Measurements from ENCODE around the gene HOXA11.
A peak's percentile ranks its signal among the peaks of the same experiment; 100 is the strongest.

Gene HOXA11

DNA sequence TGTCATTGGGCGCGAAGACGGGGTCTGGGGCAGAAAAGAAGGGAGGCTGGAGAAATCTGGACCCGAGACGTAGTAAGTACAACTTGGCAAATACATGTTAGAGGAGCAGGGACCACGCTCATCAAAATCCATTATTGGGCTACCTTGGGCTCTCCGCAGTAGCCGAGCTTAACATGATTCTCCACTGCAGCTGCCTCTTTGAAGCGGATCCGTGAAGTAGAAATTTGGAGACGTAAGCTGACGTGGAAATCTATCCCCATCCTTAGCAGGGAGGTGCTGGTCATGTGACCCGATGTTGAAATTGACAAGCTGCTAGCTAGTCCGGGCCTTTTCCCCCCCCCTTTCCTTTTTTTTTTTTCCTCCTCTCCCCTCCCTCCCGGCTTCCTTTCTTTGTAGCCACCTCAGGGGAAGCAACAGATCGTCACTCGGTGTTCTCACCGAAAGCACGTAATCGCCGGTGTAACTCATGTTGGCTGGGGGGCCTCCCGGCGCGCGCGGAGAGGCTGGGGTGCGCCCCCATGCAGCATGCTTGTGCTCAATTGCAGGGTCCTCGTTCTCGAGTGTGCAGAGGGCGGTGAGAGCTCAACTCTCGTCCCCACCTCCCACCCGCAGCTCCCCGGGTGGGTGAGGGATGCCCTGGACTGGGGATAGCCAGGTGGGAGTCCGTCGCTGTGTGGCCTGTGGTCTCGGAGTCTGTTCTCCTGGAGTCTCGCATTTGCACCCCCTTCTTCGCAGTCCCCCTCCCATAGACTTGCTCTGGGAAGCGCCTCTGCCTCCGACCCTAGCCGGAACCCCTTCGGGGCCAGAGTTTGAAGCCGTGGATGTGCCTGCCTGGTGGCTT, at the start of gene HOXA11:
HOXA11 (minus strand) TSS at position 220 of the 841 bp plus-strand sequence; CDS start at position 132, 88 bp downstream.
- peak in 7 of 42 donors; percentile 3 to 24 (median 9) for DNase-seq
- intact Hi-C loops (cut with DNase I) = no loop called here

DNA sequence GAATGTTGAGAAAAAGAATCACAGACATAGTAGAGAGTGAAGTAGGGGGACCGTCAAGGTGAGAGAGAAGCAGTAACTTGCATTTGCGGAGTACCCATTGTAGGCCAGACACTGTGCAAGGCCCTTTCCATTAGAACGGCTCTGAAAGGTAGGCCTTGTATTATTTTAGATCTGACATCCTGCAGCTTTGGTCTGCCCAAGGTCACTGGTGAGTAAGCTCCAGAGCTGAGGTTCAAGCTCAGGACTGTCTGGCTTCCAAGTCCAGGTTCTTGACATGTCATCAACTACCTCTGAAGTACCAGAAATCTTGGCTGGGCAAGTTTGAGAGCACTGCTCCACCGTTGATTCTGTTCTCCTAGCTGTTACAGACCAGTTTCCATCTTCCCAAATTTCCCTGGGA, 44.4 kb upstream of the HOXA11 start:
- intact Hi-C loops (cut with DNase I) = no loop called here
- no peak for DNase-seq

DNA sequence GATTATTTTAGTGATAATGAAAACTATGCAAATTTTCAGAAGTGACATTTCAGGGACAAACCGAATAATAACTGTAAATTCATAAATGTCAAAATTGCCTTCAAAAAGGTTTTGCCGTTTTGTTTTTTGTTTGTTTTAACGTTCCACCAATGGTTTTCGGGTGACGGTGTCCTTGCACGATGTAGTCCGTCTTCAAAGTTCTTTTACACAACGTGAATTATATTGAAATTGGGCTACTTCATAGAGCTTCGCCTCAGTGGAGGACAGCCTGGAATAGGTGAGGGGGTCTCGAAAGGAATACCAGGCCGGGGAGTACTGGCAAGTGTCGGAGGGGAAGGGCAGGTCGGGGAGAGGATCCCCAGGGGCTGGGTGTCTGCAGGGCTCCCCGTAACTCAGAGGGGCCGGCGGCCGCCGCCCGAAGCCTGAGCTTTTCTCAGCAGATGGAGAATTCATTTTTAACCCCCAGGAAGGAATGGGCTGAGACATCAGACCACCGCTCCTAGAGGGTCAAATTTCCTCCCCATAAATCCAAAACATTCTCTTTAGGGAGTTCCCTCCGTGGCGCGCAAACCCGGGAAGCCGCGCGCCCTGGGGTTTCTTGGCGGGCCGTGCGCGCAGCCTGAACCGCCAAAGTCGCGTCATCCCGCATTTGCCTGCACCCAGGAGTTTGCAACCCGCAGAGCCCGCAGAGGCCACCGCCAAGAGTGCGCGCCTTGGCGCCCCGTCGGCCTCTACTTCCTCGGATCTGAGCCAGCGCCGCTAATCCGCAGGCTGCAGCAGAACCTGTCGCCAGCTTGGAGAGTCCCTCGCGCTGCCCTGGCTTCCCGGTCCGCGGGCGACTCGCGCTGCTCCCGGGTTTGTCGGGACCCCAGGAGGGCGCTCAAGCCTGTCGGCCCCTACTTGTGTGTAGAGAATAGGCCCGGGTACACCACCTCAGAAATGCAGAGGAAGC, 40.2 kb upstream of the HOXA11 start:
- intact Hi-C loops (cut with DNase I) = no loop called here
- DNase-seq = peak in 2 of 42 donors; percentile 12 to 35

DNA sequence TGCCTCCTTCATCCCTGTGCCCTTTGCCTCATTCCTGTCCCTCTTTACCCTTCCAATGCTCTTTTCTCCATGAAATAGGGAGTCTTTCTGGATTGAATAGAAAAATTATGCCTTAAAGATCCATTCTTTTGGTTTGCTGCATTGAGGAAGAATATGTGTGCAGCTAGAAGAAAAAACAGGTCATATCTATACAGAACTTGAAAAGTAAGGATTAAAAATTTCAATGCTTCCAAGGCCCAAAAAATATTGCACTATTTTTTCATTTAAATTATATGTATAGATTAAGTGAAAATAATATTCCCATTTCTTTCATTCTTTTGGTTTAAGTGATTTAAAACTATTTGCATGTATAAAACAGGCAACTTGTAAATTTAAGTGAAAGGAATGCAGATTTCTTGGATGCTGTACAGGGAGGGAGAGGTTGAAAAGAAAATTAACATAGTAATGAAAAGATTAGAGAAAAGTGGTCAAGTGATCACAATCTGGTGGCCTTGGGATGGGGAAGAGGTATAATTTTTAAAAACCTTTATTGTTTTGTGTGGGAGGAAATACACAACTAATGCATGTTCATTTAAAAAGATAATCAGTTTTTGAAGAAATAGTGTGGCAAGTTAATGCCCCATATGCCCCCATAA, 39.0 kb upstream of the HOXA11 start:
- intact Hi-C loops (cut with DNase I) = no loop called here
- no peak for DNase-seq

DNA sequence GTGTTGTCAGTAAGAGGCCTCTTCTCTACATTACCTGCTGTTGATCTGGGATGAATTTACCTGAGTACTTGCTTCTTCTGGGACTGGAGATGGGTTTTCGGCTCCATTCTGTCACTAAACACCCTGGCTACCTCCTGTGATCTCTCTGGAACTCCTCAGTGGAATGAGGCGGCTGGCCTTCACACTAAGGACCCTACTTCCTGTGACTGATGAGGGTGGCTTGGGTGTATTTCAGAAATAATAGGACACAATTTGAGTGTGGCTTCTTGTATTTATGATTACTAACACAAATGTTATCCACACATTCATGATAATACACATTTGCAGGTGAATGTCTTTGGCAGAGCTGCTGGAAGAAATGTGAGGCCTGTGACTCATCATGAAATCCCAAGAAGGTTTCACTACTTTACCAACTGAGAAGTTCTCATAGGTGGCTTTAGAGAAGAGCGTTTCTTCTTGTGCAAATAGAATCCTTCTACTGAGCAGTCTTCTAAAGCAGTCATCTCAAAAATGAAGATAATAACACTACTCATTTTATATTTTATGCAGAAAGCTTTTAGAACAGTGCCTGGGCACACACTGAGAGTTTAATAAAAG, 36.3 kb upstream of the HOXA11 start:
- peak in 1 of 42 donors; percentile 3 for DNase-seq
- intact Hi-C loops (cut with DNase I) = no loop called here

DNA sequence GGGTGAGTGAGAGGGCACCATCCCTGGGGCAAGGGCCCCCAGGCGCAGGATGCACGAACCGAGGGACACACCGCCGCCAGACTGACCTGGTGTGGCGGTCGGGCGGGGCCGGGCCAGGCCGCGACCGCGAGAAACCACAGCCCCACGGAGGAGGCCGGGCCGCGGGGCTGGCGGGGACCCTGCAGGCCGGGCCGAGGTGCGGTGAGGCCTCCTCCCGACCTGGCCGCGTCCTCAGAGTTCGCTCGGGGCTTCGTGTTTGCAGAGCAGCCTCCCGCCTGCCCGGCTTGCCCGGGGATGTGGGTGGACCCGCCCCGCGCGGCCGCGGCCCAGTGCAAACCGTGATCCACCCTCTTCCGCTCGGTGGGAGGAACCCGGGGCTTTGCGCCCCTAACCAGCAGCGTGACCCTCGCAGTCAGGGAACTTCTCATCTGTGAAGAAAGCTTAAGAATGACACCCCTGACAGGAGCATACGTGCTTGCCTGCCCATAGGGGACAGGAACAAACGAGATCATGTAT, 35.5 kb upstream of the HOXA11 start:
- DNase-seq = peak in 2 of 42 donors; percentile 0 to 37
- intact Hi-C loops (cut with DNase I) = no loop called here

DNA sequence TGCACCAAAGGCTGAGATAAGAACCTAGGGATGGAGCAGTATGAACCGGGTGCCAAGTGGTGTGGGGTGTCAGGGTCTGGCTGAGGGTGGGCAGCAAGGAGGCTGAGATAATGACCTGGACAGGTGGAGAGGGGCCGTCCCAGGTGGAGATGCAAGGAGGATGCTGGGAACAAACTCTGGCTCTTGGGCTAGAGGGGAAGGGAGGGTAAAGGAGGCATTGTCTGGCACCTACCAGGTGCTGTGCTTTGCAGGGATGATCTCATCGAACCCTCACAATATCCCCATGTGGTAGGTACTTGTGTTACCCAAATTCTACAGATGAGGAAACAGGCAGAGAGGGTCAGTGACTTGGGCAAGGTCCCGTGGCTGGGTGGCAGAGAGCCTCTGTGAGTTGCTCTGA, 34.8 kb upstream of the HOXA11 start:
- intact Hi-C loops (cut with DNase I) = no loop called here
- DNase-seq = no peak

DNA sequence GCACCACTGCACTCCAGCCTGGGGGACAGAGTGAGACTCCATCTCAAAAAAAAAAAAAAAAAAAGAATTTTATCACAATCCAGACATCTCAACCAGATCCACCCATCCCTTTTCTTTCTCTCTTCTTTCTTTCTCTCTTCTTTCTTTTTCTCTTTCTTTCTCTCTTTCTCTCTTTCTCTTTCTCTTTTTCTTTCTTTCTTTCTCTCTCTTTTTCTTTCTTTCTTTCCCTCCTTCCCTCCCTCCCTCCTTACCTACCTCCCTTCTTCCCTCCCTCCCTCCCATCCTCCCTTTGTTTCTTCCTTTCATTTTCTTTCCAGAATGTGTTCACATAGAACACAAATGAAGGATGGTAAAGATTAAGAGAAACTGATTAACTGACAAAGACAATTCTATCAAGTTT, 32.9 kb upstream of the HOXA11 start:
- DNase-seq = no peak
- intact Hi-C loops (cut with DNase I) = no loop called here

DNA sequence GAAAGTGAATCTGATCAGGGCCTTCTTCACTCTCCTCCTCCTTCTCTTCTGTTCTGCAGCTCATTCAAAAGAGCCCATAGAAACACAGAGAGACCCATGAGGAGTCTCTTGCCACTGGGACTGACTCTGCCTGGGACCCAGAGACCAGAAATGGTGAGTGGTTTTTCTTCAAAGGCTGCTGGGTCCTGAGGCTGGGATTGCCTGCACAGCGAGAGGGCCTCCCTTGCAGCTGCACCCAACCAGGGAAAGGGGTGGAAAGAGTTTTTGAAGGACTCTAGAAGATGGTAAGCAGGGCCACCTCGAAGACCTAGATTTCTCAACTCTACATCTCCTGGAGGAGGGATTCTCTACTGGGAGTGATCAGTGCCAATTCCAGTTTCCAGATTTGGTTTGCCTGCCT, 30.3 kb upstream of the HOXA11 start:
- intact Hi-C loops (cut with DNase I) = no loop called here
- peak in 1 of 42 donors; percentile 25 for DNase-seq

DNA sequence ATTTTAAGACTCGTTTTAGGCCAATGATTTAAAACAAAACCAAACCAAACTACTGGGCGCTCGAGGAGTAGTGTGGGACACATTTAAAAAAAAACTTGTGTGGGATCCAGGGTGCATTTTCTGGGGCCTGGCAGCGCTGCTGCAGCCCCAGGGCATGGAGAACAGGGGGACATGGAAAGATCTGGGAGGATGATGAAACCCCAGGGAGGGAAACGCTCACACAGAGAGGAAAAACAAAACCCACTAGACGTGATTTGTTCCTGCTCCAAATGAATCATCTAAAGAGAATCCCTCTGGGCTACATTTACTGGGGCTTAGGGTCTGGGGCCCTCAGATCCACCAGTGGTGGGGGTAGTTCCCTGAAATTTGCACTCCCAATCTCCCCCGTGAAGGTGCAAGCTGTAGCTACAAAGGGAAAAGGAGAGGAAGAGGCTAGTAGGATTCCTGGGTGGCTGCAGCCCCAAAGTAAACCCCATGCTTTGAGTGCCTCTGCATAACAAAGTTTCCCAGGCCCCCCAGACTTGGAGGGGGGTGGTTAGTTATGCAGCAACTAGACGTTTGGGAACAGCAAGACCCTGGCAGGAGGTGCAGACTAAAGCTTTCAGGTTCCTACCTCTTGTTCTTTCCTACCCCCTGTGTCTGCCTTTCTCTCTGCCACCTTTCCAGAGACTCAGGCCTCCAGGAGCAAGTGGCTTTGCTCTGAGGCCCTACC, 29.4 kb upstream of the HOXA11 start:
- intact Hi-C loops (cut with DNase I) = no loop called here
- peak in 1 of 42 donors; percentile 13 for DNase-seq

DNA sequence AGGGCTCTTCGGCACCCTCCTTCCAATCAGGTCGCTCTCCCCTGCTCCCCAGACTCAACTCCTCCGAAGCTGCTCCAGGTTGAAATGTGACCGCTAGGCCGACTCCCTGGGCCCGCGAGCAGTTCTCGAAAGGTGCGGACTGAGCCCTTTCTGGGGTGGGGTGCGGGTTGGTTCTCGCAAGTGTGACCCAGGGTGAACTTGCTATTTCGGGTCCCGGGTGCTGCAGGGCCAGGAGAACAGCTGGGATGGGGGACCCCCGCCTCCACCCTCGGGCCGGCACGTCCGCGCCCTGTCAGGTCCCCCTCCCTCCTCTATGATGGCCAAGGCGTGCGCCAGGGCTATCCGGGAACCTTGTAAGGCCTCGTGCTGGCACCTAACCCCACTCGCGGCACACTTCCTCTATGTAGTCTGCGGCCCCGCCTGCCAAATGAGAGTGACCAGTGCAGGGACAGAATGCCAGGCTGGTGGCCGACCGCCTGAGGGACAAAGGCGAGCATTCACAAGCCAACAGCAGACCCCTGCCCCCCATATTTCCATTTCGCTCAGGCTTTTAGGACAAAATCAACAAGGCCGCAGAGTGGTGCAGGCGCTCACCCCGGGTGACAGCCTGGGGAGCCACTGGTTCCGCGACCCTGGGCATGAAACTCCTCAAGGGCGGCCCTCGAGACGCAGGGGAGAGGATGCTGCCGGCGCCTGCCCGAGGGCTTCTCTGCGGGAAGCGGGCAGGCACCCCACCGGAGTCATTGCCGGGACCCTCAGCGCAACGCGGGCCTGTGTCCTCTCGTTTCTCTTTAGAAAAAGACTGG, 28.6 kb upstream of the HOXA11 start:
- peak in 1 of 42 donors; percentile 43 for DNase-seq
- intact Hi-C loops (cut with DNase I) = no loop called here

DNA sequence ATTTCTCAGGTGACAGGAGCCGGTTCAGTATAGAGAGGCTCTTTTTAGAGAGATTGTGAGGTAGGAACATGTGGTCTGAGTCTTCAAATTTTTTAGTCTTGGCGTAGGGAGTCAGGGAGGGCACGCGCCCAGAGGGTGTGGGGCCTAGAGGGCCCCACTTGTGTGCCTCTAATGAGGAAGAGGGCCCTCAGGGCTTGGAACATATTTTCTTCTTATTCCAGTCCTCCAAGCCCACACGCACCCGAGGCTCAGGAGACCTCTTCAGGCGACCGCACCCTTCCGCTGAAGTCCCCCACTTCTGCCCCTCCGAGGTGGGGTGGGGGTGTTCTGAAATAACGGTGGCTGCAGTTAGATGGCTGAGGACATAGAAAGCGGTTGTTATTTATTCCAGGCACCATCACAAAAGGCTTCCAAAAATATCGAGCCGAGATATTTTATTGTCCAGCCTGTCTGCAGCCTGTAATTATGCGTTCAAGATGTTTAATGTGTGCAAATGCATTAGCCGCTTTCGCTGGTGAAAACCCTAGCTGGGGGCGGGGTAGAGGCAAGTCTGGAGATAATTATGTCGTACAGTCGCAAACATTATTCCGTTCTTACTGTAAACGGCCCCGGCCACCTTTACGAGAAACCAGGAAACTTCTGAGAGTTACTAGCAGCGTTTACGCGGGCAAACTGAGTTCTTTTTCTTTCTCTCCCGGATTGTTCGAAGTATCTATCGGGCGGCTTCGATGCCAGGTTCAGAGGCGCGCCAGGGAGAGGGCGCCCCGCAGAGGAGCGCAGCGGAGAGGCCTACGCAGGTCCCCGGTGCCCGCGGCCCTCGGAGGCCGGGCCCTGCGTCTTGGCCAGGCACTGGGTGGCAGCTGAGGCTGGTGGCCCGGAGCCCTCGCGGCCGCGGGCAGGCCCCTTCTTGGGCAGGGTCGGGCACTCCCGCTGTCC, 27.7 kb upstream of the HOXA11 start:
- intact Hi-C loops (cut with DNase I) = no loop called here
- DNase-seq = peak in 1 of 42 donors; percentile 34

DNA sequence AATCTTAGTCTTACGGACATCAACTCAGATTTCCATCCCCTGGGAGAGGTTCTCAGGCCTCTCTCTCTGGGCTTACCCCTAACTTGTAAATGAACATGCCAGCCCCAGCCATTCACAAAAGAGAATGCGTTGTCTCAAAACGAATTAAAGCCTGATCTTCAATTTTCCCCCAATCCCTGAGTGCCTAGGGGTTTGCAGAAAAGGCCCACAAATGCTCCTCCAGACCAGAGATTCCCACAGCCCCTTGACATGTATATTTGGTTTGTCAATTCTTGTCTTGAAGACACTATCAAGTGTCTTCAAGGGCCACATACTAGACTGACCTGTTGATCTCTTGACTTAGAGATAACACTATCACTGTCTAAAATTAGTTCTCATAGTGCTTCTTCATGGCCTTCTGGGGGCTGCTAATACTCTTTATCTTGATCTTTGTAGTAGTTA, 26.8 kb upstream of the HOXA11 start:
- intact Hi-C loops (cut with DNase I) = no loop called here
- no peak for DNase-seq

DNA sequence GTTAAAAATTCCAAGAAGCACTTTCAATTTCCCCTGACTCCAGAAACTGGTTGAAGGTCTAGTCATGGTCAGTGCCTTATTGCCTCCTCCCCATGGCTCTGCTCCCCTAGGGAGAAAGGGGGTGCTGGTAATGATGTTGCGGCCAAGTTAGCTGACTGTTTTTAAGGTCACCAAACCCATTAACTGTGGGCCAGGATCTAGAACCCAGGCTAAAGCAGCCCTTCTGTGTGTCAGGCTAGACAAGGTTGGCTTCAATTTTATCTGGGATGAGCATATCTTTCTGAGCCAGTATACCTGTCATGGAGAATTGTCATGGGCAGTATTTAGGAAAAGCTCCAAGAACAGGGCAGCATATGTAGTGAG, 26.0 kb upstream of the HOXA11 start:
- intact Hi-C loops (cut with DNase I) = no loop called here
- no peak for DNase-seq

DNA sequence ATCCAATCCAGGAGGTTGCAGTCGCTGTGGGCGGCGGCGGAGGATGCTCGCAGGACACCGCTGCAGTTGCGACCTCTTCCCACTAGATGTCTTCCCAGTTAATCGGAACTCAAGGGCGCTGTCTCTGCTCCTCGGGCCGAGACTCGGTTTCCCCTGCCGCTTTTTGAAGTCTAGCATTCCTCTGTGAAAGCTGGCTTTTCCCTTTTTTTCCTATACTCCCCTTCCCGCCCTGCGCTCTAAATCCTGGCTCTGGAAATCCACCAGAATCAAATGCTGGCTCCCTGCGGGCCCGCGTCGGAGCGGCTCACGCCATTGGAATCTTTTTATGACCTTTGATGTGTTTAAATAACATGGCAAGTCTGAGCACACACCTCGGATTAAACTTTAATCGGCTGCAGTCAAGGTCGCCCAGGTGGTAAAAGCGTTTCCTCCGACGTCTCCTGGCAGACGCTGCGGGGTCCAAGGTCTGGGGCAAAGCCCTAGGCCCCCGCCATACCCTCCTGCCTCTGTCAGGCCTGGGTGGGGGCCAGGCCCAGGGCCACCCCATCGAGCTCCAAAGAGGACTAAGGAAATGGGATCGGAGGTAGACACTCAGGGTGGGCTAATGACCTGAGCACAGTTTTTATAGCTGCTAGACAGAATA, 25.5 kb upstream of the HOXA11 start:
- intact Hi-C loops (cut with DNase I) = no loop called here
- DNase-seq = peak in 38 of 42 donors; percentile 22 to 80 (median 48)

DNA sequence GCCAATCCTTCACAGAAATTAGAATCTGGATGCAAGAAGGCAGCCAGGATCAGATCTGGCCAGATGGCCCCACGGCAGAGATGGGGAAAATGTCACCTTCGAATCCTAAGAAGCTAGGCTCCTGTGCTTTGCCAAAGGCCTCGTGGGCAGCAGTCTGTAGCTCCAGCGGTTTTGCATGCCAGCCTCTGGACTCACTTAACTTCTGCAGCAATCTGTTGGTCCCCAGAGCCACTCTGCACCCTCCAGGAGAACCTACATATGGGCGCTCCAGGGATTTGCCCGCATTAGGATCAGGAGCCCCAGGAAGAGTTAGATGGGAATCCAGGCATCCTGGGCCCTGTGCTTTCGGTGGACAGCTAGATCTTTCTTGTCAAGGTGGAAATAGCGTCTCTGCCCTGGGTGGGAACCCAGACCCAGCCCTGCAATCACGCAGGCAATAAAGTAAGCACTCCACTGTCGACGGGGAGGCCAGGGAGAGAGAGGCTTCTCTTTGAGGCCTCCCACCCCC, 25.0 kb upstream of the HOXA11 start:
- DNase-seq = no peak
- intact Hi-C loops (cut with DNase I) = no loop called here
